RPMI7951 (cell line): ENCODE data around the gene TBL3. TPM values are rescaled to one million over a fixed set of nuclear protein-coding genes. Genes with fewer than 3 reads are reported as not detected.
"Not testable (repeated sequence)": the region's sequence is repeated elsewhere in the genome, so short reads cannot be mapped to it uniquely, and the experiment has no call there.

Source experiments
- DNase-seq: peaks from one replicate; pipeline ENCODE4 v3.0.0-alpha.2; 2012; ENCODE audit warnings: low read depth
- total RNA-seq: library from RNA; depleted of rRNA; stranded (reverse); fragments of >200 nt; shearing (Covaris generic); gene quantifications from 2 replicates; pipeline ENCODE4 v1.2.3, GENCODE V29; 2014

The TBL3 gene
- total RNA-seq, 1 experiment from 2014 or later: 28.8 TPM

DNA sequence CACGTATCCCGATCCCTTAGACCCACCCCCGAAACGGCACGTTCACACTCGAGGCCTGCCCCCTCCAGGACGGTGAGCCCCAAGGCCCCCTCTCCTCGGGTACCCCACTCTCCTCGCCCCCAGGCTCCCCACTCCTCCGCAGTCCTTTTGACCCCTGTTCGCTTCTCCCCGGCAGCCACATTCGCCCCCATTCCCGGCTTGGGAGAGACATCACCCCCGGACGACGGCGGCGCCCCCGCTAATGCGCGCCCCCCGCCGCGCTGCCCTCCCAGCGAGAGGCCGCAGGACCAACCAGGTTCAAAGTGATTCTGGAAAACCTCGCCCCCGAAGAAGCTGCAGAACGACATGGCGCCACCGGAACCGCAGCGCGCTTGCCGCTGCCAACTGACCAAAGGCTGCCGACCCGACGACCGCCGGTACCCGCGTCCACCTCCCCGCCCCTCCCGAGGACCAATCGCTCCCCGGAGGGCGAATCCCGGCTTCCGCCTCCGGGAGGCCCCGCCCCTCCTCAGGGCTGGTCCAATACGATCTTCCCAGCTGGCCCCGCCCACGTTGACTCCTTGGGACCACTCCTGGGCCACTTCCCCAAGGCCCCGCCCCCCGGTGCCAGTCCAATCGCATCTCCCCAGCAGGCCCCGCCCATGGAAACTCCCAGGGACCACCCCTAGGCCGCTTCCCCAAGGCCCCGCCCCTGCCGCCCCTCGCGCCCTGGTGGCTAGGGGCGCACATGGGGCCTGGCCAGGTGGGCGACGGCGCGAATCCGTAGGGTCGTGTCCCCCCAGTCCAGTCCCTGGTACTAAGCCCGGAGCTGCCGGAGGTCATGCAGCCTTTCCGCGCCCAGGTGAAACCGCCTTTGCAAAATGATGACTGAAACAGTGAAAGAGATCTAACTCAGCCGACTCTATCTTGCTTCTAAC, 28.8 kb upstream of the TBL3 start, which contains the start of gene MSRB1:
Gene MSRB1 (minus strand): TSS at position 390 of the 917 bp plus-strand sequence. CDS start 43 bp downstream, at position 347.
- peak; percentile 96 for DNase-seq

DNA sequence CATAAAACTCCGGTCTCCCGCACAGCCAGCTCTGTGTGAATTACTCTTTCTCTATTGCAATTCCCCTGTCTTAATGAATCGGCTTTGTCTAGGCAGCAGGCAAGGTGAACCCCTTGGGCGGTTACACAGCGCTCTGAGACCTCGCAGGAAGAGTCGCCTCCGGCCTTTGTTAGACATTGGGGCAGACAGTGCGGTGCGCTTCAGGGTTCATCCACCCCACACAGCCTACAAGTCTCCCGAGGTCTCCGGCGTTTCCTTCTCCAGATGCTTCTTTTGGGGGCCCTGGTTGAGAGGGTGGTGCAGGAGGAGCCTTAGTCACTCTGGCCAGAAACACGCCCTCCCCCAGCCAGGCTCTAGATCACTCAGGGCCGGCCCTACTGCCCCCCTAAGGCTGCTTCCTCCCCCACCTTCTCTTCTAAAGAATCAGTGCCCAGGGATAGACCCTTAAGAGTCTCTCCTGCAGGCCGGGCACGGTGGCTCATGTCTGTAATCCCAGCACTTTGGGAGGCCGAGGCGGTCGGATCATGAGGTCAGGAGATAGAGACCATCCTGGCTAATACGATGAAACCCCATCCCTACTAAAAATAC, 27.1 kb upstream of the TBL3 start:
- no peak for DNase-seq

DNA sequence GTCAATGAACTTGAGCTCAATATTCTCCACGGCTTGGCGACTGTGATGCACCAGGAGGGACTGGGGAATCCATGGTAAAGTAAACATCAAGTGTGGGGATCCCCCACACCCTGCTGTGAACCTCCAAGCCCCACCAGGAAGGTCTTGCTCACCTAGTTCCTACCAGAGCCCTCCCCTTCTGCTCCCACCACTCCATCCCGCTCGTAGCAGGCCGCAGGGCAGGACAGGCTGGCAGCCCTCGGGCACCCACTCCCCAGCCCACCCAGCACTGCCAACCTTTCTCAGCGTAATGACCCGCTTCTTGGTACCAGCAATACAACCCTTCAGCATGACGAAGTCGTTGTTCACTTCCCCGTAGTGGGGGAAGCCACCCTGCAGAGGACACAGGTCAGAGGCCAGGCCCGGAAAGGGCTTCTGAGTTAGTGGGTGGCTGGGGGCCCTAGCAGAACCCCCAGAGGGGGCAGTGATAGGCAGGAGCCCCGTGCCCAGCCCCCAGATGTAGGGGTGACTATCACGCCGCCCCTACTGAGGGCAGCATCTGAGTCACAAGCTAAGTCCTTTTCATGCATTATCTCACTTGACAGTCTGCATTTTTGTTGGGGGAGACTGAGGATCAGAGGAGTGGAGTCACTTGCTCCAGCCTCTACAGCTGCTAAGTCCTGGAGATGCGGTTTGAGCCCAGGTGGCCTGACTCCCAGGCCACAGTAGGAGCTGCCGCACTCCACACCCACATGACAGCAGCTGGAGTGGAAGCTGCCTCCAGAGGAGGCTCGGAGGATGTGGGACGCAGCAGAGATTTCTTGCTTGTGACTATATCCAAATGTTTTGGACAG, 26.1 kb upstream of the TBL3 start:
- no peak for DNase-seq

DNA sequence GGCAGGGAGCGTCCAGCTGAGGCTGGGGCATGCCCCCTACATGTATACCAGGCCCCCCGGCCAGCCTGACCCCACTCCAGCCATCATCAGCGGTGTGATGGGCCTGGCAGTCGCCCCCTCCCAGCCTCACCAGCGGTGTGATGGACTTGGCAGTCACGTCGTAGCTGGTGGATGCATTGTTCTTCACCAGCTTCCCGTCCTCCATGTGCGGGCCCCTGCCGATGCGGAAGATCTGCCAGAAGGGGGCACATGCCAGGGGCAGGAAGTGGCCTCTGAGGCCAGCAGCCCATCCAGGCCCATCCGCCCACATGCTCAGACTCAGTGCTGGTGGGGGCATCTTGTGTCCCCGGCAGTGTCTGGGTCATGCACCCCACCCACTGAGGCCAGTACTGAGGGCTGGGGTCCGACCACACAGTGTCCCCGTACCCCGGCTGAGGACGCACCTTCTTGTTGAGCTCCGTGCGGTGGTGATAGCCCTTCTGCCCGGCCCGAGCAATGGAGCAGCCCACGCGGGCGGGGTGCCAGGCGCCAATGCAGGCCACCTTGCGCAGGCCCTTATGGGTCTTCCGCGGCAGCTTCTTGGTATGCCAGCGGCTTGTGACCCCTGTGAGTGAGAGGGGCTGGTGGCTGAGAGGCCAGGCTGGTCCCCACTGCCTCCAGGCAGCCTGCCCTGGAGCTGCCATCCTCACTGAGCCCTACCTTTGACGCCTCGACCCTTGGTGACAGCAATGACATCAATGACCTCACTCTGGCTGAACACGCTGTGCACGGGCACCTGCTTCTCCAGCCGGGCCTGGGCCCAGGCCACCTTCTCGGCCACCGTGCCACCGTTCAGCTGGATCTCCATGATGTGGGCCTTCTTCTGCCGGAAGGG, 25.1 kb upstream of the TBL3 start:
- DNase-seq: no peak

DNA sequence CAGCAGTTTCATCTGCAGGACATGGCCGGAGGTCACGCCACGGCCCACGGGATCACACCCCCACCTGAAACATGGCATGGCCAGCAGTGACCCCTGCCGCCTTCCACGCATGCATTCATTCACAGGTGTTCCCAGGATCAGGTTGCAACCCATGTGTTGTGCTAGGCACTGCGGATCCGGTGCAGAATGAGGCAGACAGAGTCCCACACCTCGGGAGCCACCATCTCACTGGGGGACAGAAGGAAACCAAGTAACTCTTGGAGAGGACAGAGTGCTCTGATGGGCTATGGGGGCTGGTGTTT, 24.5 kb upstream of the TBL3 start:
- no peak for DNase-seq

DNA sequence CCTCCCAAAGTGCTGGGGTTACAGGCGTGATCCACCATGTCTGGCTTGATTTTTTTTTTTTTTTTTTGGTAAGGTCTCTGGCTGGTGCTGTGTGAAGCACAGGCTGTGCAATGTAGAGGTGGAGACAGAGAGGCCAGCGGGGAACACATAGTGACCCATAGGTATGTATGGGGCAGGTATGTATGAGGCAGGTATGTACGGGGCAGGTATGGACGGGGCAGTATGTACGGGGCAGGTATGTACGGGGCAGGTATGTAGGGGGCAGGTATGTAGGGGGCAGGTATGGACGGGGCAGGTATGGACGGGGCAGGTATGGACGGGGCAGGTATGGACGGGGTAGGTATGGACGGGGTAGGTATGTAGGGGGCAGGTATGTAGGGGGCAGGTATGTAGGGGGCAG, 22.3 kb upstream of the TBL3 start:
- DNase-seq: no peak

DNA sequence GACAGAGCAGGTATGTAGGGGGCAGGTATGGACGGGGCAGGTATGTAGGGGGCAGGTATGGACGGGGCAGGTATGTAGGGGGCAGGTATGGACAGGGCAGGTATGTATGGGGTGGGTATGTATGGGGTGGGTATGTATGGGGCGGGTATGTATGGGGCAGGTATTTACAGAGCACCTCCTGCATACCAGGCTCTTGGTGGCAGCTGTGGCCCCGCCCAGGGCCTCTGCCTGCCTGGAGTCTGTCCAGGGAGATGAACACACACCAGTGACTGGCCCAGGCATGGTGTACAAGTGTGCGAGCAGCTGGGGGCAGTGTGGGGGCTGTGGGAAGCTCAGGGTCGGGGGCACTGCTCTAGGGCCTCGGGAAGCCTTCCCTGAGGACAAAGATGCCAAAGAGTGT, 21.8 kb upstream of the TBL3 start:
- no peak for DNase-seq

DNA sequence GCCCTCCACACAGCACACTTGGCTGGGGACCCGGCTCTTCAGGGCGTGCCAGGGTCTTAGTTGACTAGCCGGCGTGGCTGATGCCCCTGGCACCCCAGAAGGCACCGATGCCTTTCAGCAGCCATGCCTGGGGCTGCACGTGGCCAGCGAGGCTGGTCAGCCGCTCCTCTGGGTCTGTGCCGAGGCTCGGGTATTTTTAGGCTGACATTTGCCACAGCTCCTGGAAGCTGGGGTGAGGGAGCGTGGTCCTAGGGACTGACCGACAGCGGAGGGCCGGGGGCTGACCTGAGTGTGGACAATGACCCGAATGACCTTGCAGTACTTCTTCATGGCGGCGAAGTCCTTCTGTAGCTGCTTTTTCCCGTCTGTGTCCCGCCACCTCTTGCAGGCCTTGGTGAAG, 21.3 kb upstream of the TBL3 start:
- DNase-seq: no peak

DNA sequence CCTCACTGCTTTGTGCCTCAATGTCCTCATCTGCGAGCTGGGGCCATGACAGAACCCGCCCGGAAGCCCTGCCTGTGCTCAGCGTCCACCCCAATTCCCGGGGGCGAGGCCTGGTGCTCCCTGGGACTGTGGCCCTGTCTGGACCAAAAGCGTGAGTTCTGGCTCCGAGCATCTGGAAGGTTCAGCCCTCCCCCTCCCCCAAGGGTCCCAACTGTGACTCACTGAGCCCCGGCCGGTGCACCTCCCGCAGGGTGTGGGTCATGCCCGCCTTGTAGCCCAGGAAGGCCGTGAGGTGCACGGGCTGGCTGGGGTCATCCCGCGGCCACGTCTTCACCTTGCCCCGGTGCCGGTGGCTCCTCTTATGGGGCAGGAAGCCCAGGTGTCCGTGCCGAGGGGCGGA, 18.1 kb upstream of the TBL3 start:
- no peak for DNase-seq

DNA sequence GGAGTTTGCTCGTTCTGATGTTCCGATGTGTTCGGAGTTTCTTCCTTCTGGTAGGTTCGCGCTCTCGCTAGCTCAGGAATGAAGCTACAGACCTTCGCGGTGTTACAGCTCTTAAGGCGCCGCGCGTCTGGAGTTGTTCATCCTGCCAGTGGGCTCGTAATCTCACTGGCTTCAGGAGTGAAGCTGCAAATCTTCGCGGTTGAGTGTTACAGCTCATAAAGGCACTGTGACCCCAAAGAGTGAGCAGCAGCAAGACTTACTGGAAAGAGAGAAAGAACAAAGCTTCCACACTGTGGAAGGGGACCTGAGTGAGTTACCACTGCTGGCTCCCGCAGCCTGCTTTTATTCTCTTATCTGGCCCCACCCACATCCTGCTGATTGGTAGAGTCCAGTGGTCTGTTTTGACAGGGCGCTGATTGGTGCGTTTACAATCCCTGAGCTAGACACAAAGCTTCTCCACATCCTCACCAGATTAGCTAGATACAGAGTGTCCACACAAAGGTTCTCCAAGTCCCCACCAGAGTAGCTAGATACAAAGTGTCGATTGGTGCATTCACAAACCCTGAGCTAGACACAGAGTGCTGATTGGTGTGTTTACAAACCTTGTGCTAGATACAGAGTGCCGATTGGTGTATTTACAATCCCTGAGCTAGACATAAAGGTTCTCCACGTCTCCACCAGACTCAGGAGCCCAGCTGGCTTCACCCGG, 14.3 kb upstream of the TBL3 start:
- DNase-seq: not testable (repeated sequence)

DNA sequence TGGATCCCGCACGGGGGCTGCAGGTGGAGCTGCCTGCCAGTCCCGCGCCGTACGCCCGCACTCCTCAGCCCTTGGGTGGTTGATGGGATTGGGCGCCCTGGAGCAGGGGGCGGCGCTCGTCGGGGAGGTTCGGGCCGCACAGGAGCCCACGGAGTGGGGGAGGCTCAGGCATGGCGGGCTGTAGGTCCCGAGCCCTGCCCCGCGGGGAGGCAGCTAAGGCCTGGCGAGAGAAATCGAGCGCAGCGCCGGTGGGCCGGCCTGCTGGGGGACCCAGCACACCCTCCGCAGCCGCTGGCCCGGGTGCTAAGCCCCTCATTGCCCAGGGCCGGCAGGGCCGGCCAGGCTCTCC, 13.7 kb upstream of the TBL3 start:
- DNase-seq: not testable (repeated sequence)

DNA sequence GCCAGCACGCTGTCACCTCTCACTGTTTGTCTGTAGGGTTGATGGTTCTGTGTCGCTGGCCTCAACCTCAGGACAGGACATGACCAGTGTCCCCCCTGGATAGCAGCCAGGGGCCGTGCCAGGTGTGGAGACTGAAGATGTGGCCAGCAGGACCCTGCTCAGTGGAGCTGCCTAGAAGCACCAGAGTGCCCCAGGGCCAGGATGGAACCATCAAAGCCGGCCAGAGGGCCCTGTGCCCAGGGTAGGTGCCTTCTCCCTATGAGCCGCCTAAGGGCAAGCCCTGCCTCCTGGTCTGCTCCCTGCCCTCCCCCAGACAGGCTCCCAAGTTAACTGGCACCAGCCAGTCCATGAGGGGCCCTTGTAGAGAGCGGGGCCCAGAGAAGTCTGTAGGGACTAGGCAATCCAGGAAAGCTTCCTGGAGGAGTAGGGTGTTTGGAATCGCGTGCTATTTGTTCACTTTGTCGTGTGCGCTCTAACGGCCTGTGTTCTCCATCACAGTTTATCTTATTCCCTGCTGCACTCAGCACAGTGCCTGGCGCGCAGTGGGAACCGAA, 13.1 kb upstream of the TBL3 start:
- no peak for DNase-seq

DNA sequence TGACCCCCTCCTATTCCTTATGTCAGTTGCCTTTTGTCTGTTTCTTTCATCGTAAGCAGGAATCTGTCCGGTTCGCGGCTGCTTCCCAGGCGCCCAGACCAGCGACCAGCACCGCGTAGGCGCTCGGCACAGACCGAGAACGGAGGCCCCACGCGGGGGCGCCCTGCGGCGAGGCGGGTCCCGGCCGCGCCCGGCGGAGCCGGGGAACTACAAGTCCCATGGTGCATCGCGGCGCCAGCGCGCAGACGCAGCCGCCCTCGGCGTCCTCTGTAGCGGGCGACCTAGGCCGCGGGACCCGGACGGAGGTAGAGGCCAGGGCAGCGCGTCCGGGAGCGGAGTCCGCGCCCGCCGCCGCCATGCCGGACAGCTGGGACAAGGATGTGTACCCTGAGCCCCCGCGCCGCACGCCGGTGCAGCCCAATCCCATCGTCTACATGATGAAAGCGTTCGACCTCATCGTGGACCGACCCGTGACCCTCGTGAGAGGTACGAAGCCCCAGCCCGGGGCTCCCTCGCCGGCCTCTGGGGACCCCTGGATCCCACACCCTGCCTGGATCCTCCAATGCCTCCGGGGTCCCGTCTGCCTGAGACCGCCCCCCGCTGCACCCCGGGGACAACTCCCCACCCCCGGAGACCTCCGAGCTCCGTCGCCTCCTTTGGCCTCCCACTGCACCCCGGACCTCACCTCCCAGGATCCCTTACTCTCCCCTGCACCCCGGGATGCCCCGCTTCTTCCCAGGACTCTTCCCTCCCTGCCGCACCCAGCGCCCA, 12.4 kb upstream of the TBL3 start, which contains the start of gene NDUFB10:
Gene NDUFB10 (plus strand): TSS at position 270 of the 771 bp plus-strand sequence. CDS start 87 bp downstream, at position 357.
- DNase-seq: peak; percentile 86

DNA sequence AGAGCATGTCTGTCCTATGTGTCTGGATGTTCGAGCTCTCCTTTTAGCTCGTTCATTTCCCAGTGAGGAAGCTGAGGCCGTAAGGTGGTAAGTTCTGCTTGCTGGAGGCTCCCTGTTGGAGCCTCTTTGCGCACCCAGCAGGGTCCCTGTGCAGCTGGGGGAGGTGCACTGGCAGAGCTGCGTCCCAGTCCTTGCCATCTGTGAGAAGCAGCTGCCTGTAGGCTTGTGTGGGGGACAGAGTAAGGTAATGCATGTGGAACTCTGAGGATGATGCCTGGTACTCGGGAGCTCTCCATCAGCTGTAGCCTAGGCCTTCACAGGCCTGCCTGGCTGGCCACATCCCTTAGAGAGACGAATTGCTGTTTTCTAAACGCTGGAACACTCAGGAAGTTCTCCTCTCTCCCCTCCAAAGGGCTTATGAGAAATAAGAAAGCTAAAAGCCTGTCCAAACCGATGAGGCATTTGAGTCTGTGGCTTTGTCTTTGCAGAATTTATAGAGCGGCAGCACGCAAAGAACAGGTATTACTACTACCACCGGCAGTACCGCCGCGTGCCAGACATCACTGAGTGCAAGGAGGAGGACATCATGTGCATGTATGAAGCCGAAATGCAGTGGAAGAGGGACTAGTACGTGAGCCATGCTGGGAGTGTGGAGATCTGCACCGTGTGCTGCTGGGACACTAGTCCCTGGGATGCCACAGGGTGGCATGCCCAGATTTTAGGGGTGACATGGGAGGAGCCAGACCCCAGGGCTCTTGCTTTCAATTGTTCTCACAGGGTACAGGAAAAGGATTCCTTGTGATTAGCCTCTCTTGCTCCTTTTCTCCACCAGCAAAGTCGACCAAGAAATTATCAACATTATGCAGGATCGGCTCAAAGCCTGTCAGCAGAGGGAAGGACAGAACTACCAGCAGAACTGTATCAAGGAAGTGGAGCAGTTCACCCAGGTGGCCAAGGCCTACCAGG, 10.9 kb upstream of the TBL3 start:
- DNase-seq: peak; percentile 40

DNA sequence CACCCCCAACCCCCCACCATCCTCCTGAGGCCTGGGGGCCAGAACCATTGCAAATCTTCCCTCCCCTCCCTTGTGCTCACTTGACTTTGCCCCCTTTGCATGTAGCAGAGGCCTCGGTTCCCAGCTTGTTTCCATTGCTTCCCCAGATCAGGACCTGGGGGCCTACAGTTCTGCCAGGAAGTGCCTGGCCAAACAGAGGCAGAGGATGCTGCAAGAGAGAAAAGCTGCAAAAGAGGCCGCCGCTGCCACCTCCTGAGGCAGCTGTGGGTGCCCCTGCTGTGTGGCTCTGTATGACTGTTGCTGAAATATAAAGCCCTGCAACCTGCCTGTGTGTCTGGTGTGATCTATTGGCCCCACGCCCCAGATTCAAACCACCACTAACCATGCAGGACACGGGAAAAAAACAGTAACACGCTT, 10.2 kb upstream of the TBL3 start:
- DNase-seq: no peak

DNA sequence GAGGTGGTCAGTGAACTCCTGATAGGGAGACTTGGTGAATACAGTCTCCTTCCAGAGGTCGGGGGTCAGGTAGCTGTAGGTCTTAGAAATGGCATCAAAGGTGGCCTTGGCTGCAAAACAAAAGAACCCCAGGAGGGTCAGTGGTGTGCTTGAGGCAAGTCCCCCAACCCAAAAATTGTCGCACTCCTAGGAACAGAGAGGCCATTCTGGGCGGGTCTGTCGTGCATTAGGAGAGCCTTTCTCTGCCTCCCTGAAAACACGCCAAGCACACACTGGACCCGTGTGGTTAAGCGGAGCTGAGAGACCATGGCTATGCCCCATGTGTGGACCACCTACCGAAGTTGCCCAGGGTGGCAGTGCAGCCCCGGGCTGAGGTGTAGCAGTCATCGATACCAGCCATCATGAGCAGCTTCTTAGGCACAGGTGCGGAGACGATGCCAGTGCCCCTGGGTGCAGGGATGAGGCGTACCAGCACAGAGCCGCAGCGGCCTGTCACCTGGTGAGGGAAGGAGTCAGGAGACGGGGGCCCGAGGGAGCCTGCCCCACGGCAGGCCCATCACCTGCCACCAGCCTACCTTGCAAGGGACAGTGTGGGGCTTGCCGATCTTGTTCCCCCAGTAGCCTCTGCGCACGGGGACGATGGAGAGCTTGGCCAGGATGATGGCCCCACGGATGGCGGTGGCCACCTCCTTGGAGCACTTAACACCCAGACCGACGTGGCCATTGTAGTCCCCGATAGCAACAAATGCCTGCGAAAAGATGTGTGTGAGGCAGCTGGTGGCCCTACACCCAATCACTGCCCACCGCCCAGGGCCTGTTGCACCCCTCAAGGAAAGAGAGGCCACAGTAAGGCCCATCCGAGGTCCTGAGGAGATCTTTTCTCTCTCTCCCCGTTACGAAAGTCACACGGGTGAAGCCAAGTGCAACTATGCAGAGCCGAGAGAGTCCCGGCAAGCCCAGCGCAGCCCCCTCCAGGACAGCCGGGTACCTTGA, 9.4 kb upstream of the TBL3 start:
- DNase-seq: not testable (repeated sequence)

DNA sequence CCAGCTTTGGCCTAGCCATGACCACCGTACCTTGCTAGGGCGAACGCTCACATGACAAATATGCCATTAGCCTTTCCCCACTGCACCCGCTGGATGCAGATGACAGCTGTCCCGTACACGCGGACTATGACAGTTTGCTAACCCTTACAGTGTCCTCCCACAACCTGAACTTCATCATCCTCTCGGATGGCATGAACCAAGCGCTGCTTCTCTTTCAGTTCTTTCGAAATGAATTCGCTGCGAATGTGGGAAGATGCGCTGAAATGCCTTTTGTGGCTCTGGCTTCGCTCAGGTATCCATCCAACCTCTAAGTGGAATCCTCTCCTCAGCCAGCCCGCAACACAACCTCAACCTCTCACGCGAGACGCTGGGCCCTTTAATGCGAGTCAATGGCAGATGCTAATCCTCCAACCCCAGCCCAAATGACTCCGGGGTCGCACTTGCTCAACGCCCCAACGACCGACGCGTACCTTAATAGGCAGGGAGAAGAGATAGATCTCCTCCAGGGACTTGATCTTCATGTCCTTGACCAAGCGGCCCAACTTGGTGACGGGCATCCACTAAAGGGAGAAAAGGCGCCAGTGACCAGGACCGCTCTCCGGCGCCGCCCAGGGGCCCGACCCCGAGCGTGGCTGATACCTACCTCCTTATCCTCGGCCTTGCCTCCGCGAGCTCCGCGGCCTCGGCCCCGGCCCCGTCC, 7.9 kb upstream of the TBL3 start:
- DNase-seq: peak; percentile 44
